HG03139 (cell line): ENCODE measurements around the gene CALM3.
"Not testable (repeated sequence)": the region's sequence is repeated elsewhere in the genome, so short reads cannot be mapped to it uniquely, and the experiment has no call there.

Experiments used
- ATAC-seq: cut with Tn5 transposase; IDR thresholded peaks from one replicate; pipeline ENCODE4 v1.9.1; 2021; ENCODE audit not compliant: unreplicated experiment

The CALM3 gene

GRCh38 chr19:46601318-46602224, at the start of gene CALM3:
Gene CALM3, plus strand, starts transcription at chr19:46601330. Its CDS starts 105 bp downstream, at chr19:46601435.
- ATAC-seq = no peak

- ATAC-seq = no peak
These were observed 48.2 kb upstream of the CALM3 start for GRCh38 chr19:46552891-46553290.

- ATAC-seq = no peak
These were observed 47.0 kb upstream of the CALM3 start for GRCh38 chr19:46554161-46554560.

- no peak for ATAC-seq
These were observed 45.4 kb upstream of the CALM3 start for GRCh38 chr19:46555628-46556280.

GRCh38 chr19:46556471-46556870, 44.7 kb upstream of the CALM3 start:
- ATAC-seq = not testable (repeated sequence)

- ATAC-seq = no peak
These were observed 41.9 kb upstream of the CALM3 start for GRCh38 chr19:46559203-46559602.

GRCh38 chr19:46559675-46560074, 41.5 kb upstream of the CALM3 start:
- not testable (repeated sequence) for ATAC-seq

- no peak for ATAC-seq
These were observed 36.4 kb upstream of the CALM3 start for GRCh38 chr19:46564701-46565100.

- no peak for ATAC-seq
These were observed 29.6 kb upstream of the CALM3 start for GRCh38 chr19:46571495-46571894.

- ATAC-seq = no peak
These were observed 27.2 kb upstream of the CALM3 start for GRCh38 chr19:46573679-46574498.

- no peak for ATAC-seq
These were observed 26.6 kb upstream of the CALM3 start for GRCh38 chr19:46574533-46574932.

- ATAC-seq = no peak
These were observed 22.7 kb upstream of the CALM3 start for GRCh38 chr19:46578450-46578849.

GRCh38 chr19:46579361-46579879, 21.7 kb upstream of the CALM3 start:
- ATAC-seq = no peak

GRCh38 chr19:46580247-46580646, 20.9 kb upstream of the CALM3 start:
- no peak for ATAC-seq

- no peak for ATAC-seq
These were observed 15.6 kb upstream of the CALM3 start for GRCh38 chr19:46585539-46585938.

GRCh38 chr19:46586294-46586693, 14.8 kb upstream of the CALM3 start:
- ATAC-seq = no peak

GRCh38 chr19:46587861-46588260, 13.3 kb upstream of the CALM3 start:
- ATAC-seq = no peak

GRCh38 chr19:46591254-46591653, 9.9 kb upstream of the CALM3 start:
- no peak for ATAC-seq

- ATAC-seq = no peak
These were observed 9.3 kb upstream of the CALM3 start for GRCh38 chr19:46591870-46592269.

GRCh38 chr19:46596008-46596407, 5.1 kb upstream of the CALM3 start:
- no peak for ATAC-seq

- ATAC-seq = no peak
These were observed 2.7 kb upstream of the CALM3 start for GRCh38 chr19:46598372-46598917.
